HEK293 (cell line): ENCODE measurements around the gene SLC16A4.

ENCODE experiments used
- ATF2 ChIP-seq: fragments of 450-650 bp; formaldehyde crosslinking; IDR thresholded peaks from 2 replicates; pipeline ENCODE4 v1.5.1; 2016; ENCODE audit warnings: missing biosample characterization, missing genetic modification characterization, low read depth
- BCL6B ChIP-seq: fragments of 450-650 bp; formaldehyde crosslinking; IDR thresholded peaks from 2 replicates; pipeline ENCODE4 v1.5.1; 2017; ENCODE audit warnings: missing biosample characterization, missing genetic modification characterization
- GLI2 ChIP-seq: fragments of 450-650 bp; formaldehyde crosslinking; IDR thresholded peaks from 2 replicates; pipeline ENCODE4; 2017; ENCODE audit warnings: missing biosample characterization, missing genetic modification characterization, low read depth, borderline replicate concordance
- GLI4 ChIP-seq: fragments of 450-650 bp; formaldehyde crosslinking; IDR thresholded peaks from 2 replicates; pipeline ENCODE4 v1.5.1; 2016; ENCODE audit warnings: missing biosample characterization, missing genetic modification characterization
- HOXC10 ChIP-seq: sonication (generic); formaldehyde crosslinking; IDR thresholded peaks from 2 replicates; pipeline ENCODE4 v1.8.1; 2023; ENCODE audit warnings: mild to moderate bottlenecking, missing genetic modification reagents
- KLF1 ChIP-seq: fragments of 450-650 bp; formaldehyde crosslinking; IDR thresholded peaks from 2 replicates; pipeline ENCODE4 v1.5.1; 2016; ENCODE audit warnings: missing biosample characterization, missing genetic modification characterization
- KLF8 ChIP-seq: fragments of 450-650 bp; formaldehyde crosslinking; IDR thresholded peaks from 2 replicates; pipeline ENCODE4 v1.5.1; 2016; ENCODE audit warnings: missing biosample characterization, missing genetic modification characterization
- WT1 ChIP-seq: fragments of 450-650 bp; formaldehyde crosslinking; IDR thresholded peaks from 2 replicates; pipeline ENCODE4 v1.5.1; 2016; ENCODE audit warnings: missing biosample characterization, missing genetic modification characterization
- ZBTB1 ChIP-seq: fragments of 450-650 bp; formaldehyde crosslinking; IDR thresholded peaks from 2 replicates; pipeline ENCODE4 v1.5.1; 2016; ENCODE audit warnings: missing biosample characterization, missing genetic modification characterization
- ZBTB49 ChIP-seq: fragments of 450-650 bp; formaldehyde crosslinking; IDR thresholded peaks from 2 replicates; pipeline ENCODE4 v1.5.1; 2016; ENCODE audit warnings: missing biosample characterization, missing genetic modification characterization, low read depth
- ZBTB8A ChIP-seq: fragments of 450-650 bp; formaldehyde crosslinking; IDR thresholded peaks from 2 replicates; pipeline ENCODE4 v1.5.1; 2016; ENCODE audit warnings: missing biosample characterization, missing genetic modification characterization
- ZFHX2 ChIP-seq: fragments of 450-650 bp; formaldehyde crosslinking; conservative IDR thresholded peaks from 2 replicates; pipeline ENCODE4 v1.5.1; 2016; ENCODE audit warnings: missing biosample characterization, missing genetic modification characterization
- ZFP3 ChIP-seq: fragments of 450-650 bp; formaldehyde crosslinking; IDR thresholded peaks from 2 replicates; pipeline ENCODE4 v1.5.1; 2016; ENCODE audit warnings: low read depth, missing biosample characterization, missing genetic modification characterization
- ZIC2 ChIP-seq: fragments of 450-650 bp; formaldehyde crosslinking; IDR thresholded peaks from 2 replicates; pipeline ENCODE4 v1.5.1; 2016; ENCODE audit warnings: missing biosample characterization, missing genetic modification characterization
- ZNF114 ChIP-seq: fragments of 450-650 bp; formaldehyde crosslinking; IDR thresholded peaks from 2 replicates; pipeline ENCODE4 v1.5.0; 2017; ENCODE audit warnings: missing biosample characterization, missing genetic modification characterization
- ZNF155 ChIP-seq: fragments of 450-650 bp; formaldehyde crosslinking; IDR thresholded peaks from 2 replicates; pipeline ENCODE4 v1.5.1; 2016; ENCODE audit warnings: missing biosample characterization, missing genetic modification characterization
- ZNF2 ChIP-seq: fragments of 450-650 bp; formaldehyde crosslinking; IDR thresholded peaks from 2 replicates; pipeline ENCODE4 v1.5.1; 2016; ENCODE audit warnings: missing biosample characterization, missing genetic modification characterization
- ZNF211 ChIP-seq: fragments of 450-650 bp; formaldehyde crosslinking; IDR thresholded peaks from 2 replicates; pipeline ENCODE4 v1.5.1; 2016; ENCODE audit warnings: low read depth, missing biosample characterization, missing genetic modification characterization
- ZNF221 ChIP-seq: fragments of 450-650 bp; formaldehyde crosslinking; IDR thresholded peaks from 2 replicates; pipeline ENCODE4 v1.5.1; 2017; ENCODE audit warnings: missing biosample characterization, missing genetic modification characterization, borderline replicate concordance
- ZNF280C ChIP-seq: fragments of 450-650 bp; formaldehyde crosslinking; IDR thresholded peaks from 2 replicates; pipeline ENCODE4 v1.5.1; 2016; ENCODE audit warnings: missing biosample characterization, missing genetic modification characterization
- ZNF324 ChIP-seq: fragments of 450-650 bp; formaldehyde crosslinking; IDR thresholded peaks from 2 replicates; pipeline ENCODE4 v1.5.1; 2016; ENCODE audit warnings: missing biosample characterization, missing genetic modification characterization
- ZNF366 ChIP-seq: fragments of 450-650 bp; formaldehyde crosslinking; conservative IDR thresholded peaks from 2 replicates; pipeline ENCODE4 v1.5.1; 2016; ENCODE audit warnings: missing biosample characterization, missing genetic modification characterization
- ZNF394 ChIP-seq: fragments of 450-650 bp; formaldehyde crosslinking; IDR thresholded peaks from 2 replicates; pipeline ENCODE4 v1.5.1; 2016; ENCODE audit warnings: missing biosample characterization, missing genetic modification characterization, mild to moderate bottlenecking, moderate library complexity, borderline replicate concordance
- ZNF423 ChIP-seq: fragments of 450-650 bp; formaldehyde crosslinking; IDR thresholded peaks from 2 replicates; pipeline ENCODE4 v1.5.1; 2016; ENCODE audit warnings: missing biosample characterization, missing genetic modification characterization
- ZNF521 ChIP-seq: fragments of 450-650 bp; formaldehyde crosslinking; IDR thresholded peaks from 2 replicates; pipeline ENCODE4 v1.5.1; 2017; ENCODE audit warnings: missing biosample characterization, mild to moderate bottlenecking, missing genetic modification characterization
- ZNF600 ChIP-seq: fragments of 450-650 bp; formaldehyde crosslinking; IDR thresholded peaks from 2 replicates; pipeline ENCODE4 v1.5.1; 2016; ENCODE audit warnings: missing biosample characterization, missing genetic modification characterization
- ZNF654 ChIP-seq: fragments of 450-650 bp; formaldehyde crosslinking; IDR thresholded peaks from 2 replicates; pipeline ENCODE4 v1.5.1; 2016; ENCODE audit warnings: low read depth, missing biosample characterization, missing genetic modification characterization
- ZNF677 ChIP-seq: fragments of 450-650 bp; IDR thresholded peaks from 2 replicates; pipeline ENCODE4 v1.5.0; 2018; ENCODE audit warnings: missing biosample characterization, mild to moderate bottlenecking, missing genetic modification characterization, moderate library complexity
- ZNF768 ChIP-seq: fragments of 450-650 bp; formaldehyde crosslinking; IDR thresholded peaks from 2 replicates; pipeline ENCODE4 v1.5.1; 2018; ENCODE audit warnings: missing biosample characterization, mild to moderate bottlenecking, missing genetic modification characterization
- ZNF837 ChIP-seq: fragments of 450-650 bp; formaldehyde crosslinking; IDR thresholded peaks from 2 replicates; pipeline ENCODE4 v1.5.1; 2016; ENCODE audit warnings: missing biosample characterization, missing genetic modification characterization
- ZNF843 ChIP-seq: fragments of 450-650 bp; formaldehyde crosslinking; IDR thresholded peaks from 2 replicates; pipeline ENCODE4 v1.5.1; 2016; ENCODE audit warnings: missing biosample characterization, missing genetic modification characterization
- ZSCAN5A ChIP-seq: fragments of 450-650 bp; formaldehyde crosslinking; IDR thresholded peaks from 2 replicates; pipeline ENCODE4 v1.5.1; 2016; ENCODE audit warnings: missing biosample characterization, missing genetic modification characterization
- ZXDB ChIP-seq: fragments of 450-650 bp; formaldehyde crosslinking; IDR thresholded peaks from 2 replicates; pipeline ENCODE4 v1.5.1; 2016; ENCODE audit warnings: missing biosample characterization, missing genetic modification characterization

The SLC16A4 gene

GRCh38 chr1:110339407-110340206 is 51.2 kb downstream of the SLC16A4 start (continued):
- TF ChIP-seq GLI4 (tag by site-specific recombination) = peak; percentile 13; the same call in 1 of the 2 replicates
- TF ChIP-seq ZNF654 (tag by site-specific recombination) = no peak
- TF ChIP-seq ATF2 (tag by site-specific recombination) = no peak
- TF ChIP-seq ZBTB8A = no peak; the same call in 1 of the 2 replicates
- TF ChIP-seq ZNF600 = no peak
- no peak for TF ChIP-seq KLF8 (tag by site-specific recombination)
- TF ChIP-seq ZNF394 = peak; percentile 56; the same call in 1 of the 2 replicates
- no peak for TF ChIP-seq ZBTB1 (tag by site-specific recombination)
- TF ChIP-seq ZNF423 (tag by site-specific recombination) = no peak
- TF ChIP-seq WT1 (tag by site-specific recombination) = no peak
- no peak for TF ChIP-seq ZFP3 (tag by site-specific recombination)
- TF ChIP-seq ZFHX2 (tag by site-specific recombination) = peak; percentile 79
- no peak for TF ChIP-seq BCL6B
- no peak for TF ChIP-seq ZBTB49 (tag by site-specific recombination)
- no peak for TF ChIP-seq ZNF114 (tag by site-specific recombination)
- TF ChIP-seq ZSCAN5A (tag by site-specific recombination) = no peak
- no peak for TF ChIP-seq GLI2 (tag by site-specific recombination)
- peak; percentile 60; the same call in 1 of the 2 replicates for TF ChIP-seq ZNF324 (tag by site-specific recombination)
- TF ChIP-seq ZNF521 (tag by site-specific recombination) = no peak
- no peak for TF ChIP-seq ZNF211 (tag by site-specific recombination)
- TF ChIP-seq ZNF677 (tag by site-specific recombination) = no peak
- peak; percentile 11; the same call in 1 of the 2 replicates for TF ChIP-seq ZXDB
- TF ChIP-seq HOXC10 (CRISPR knock-in tag) = no peak
- TF ChIP-seq ZNF768 (tag by site-specific recombination) = no peak
- no peak for TF ChIP-seq ZNF366 (tag by site-specific recombination)
- no peak; the same call in 1 of the 2 replicates for TF ChIP-seq ZNF2
- TF ChIP-seq ZNF843 (tag by site-specific recombination) = peak; percentile 23; the same call in 1 of the 2 replicates
- TF ChIP-seq ZNF280C (tag by site-specific recombination) = no peak
- TF ChIP-seq ZIC2 (tag by site-specific recombination) = peak; percentile 41; the same call in 1 of the 2 replicates
- no peak for TF ChIP-seq ZNF837
- TF ChIP-seq KLF1 (tag by site-specific recombination) = no peak
- TF ChIP-seq ZNF155 (tag by site-specific recombination) = no peak
- TF ChIP-seq ZNF221 (tag by site-specific recombination) = no peak
